ENCODE measurements around the gene NCS1. TPM values are rescaled to one million over a fixed set of nuclear protein-coding genes. Genes with fewer than 3 reads are reported as not detected.

NCS1 gene
- polyA plus RNA-seq, 3 donors, result not detected

GRCh38 chr9:130198501-130199179, 26.4 kb downstream of the NCS1 start:
- Mint-ChIP-seq H3K27ac (no peak overlapping the region), H3K27me3 (ENCODE audit: low read depth in 3 of 3) (peaks cover 0 to 4% (median 3%) of the 10 kb centered on the region in 3 donors), H3K36me3 (no peaks in the 10 kb centered on the region), H3K4me3 (no peak overlapping the region), H3K4me1 (no peaks in the 10 kb centered on the region), H3K9me3 (no peaks in the 10 kb centered on the region)
- WGBS (ENCODE audit: insufficient coverage), result 93% methylated on average over 11 of the region's 12 CpGs
- Histone ChIP-seq H3K27ac (ENCODE audit: low read depth in 1 of 2, low read length in 2 of 2) (no peak overlapping the region), H3K4me1 (ENCODE audit: control insufficient read depth in 1 of 2, insufficient read depth in 2 of 2, low read length in 2 of 2) (no peaks in the 10 kb centered on the region), H3K4me2 (replicated peaks; ENCODE audit: extremely low read depth, low read length, poor library complexity, severe bottlenecking) (no peak overlapping the region), H3K27me3 (ENCODE audit: control insufficient read depth in 2 of 2, insufficient read depth in 2 of 2, low read length in 2 of 2) (no peaks in the 10 kb centered on the region), H3K79me2 (ENCODE audit: insufficient read depth, low read length) (no peaks in the 10 kb centered on the region), H3K4me3 (replicated peaks in 1 of 3; ENCODE audit: low read depth in 2 of 3, low read length in 3 of 3) (no peak overlapping the region), H3K36me3 (replicated peaks in 1 of 2; ENCODE audit: control insufficient read depth in 1 of 2, insufficient read depth in 2 of 2, low read length in 2 of 2) (no peaks in the 10 kb centered on the region), H3K9me3 (replicated peaks in 1 of 2; ENCODE audit: control insufficient read depth in 1 of 2, insufficient read depth in 1 of 2, low read length in 2 of 2) (no peaks in the 10 kb centered on the region), H4K20me1 (ENCODE audit: insufficient read depth, low read length) (no peaks in the 10 kb centered on the region), H3K9ac (ENCODE audit: insufficient read depth, low read length, poor library complexity, severe bottlenecking) (no peak overlapping the region), H2AFZ (ENCODE audit: insufficient read depth, low read depth, low read length, poor library complexity, severe bottlenecking) (no peak overlapping the region)
- no peak for DNase-seq
- TF ChIP-seq, protein P1, sequence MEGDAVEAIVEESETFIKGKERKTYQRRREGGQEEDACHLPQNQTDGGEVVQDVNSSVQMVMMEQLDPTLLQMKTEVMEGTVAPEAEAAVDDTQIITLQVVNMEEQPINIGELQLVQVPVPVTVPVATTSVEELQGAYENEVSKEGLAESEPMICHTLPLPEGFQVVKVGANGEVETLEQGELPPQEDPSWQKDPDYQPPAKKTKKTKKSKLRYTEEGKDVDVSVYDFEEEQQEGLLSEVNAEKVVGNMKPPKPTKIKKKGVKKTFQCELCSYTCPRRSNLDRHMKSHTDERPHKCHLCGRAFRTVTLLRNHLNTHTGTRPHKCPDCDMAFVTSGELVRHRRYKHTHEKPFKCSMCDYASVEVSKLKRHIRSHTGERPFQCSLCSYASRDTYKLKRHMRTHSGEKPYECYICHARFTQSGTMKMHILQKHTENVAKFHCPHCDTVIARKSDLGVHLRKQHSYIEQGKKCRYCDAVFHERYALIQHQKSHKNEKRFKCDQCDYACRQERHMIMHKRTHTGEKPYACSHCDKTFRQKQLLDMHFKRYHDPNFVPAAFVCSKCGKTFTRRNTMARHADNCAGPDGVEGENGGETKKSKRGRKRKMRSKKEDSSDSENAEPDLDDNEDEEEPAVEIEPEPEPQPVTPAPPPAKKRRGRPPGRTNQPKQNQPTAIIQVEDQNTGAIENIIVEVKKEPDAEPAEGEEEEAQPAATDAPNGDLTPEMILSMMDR (IDR thresholded peaks at IDR 0.05), result no peak
- intact Hi-C loops (cut with micrococcal nuclease), result no loop called here

- Histone ChIP-seq H4K20me1 (ENCODE audit: insufficient read depth, low read length) (no peaks in the 10 kb centered on the region), H3K9me3 (replicated peaks in 1 of 2; ENCODE audit: control insufficient read depth in 1 of 2, insufficient read depth in 1 of 2, low read length in 2 of 2) (no peaks in the 10 kb centered on the region), H3K79me2 (ENCODE audit: insufficient read depth, low read length) (no peaks in the 10 kb centered on the region), H3K4me1 (ENCODE audit: control insufficient read depth in 1 of 2, insufficient read depth in 2 of 2, low read length in 2 of 2) (no peaks in the 10 kb centered on the region), H3K27ac (ENCODE audit: low read depth in 1 of 2, low read length in 2 of 2) (no peak overlapping the region), H3K36me3 (replicated peaks in 1 of 2; ENCODE audit: control insufficient read depth in 1 of 2, insufficient read depth in 2 of 2, low read length in 2 of 2) (no peaks in the 10 kb centered on the region), H2AFZ (ENCODE audit: insufficient read depth, low read depth, low read length, poor library complexity, severe bottlenecking) (no peak overlapping the region), H3K27me3 (ENCODE audit: control insufficient read depth in 2 of 2, insufficient read depth in 2 of 2, low read length in 2 of 2) (no peaks in the 10 kb centered on the region), H3K9ac (ENCODE audit: insufficient read depth, low read length, poor library complexity, severe bottlenecking) (no peak overlapping the region), H3K4me2 (replicated peaks; ENCODE audit: extremely low read depth, low read length, poor library complexity, severe bottlenecking) (no peak overlapping the region), H3K4me3 (replicated peaks in 1 of 3; ENCODE audit: low read depth in 2 of 3, low read length in 3 of 3) (no peak overlapping the region)
- TF ChIP-seq, protein P1 (IDR thresholded peaks at IDR 0.05), result no peak
- Mint-ChIP-seq H3K4me1 (no peaks in the 10 kb centered on the region), H3K27me3 (ENCODE audit: low read depth in 3 of 3) (peaks cover 0 to 3% (median 1%) of the 10 kb centered on the region in 3 donors), H3K9me3 (no peaks in the 10 kb centered on the region), H3K27ac (peak overlapping the region in 1 of 7 donors; percentile 10), H3K4me3 (no peak overlapping the region), H3K36me3 (no peaks in the 10 kb centered on the region)
- DNase-seq, result no peak
- intact Hi-C loops (cut with micrococcal nuclease), result no loop called here
- WGBS (ENCODE audit: insufficient coverage), result 87% methylated on average over 4 of the region's 8 CpGs
These were observed 27.4 kb downstream of the NCS1 start for GRCh38 chr9:130199605-130200004.
